NCI-H1417 treated with DMSO at 0.1 percent for 48 hours (cell line): ENCODE measurements around the gene PTTG1IP2.

Source experiments
- DNase-seq: peaks from one replicate; lab custom pipeline; 2025; lab: John Stamatoyannopoulos, UW

PTTG1IP2 gene

DNA sequence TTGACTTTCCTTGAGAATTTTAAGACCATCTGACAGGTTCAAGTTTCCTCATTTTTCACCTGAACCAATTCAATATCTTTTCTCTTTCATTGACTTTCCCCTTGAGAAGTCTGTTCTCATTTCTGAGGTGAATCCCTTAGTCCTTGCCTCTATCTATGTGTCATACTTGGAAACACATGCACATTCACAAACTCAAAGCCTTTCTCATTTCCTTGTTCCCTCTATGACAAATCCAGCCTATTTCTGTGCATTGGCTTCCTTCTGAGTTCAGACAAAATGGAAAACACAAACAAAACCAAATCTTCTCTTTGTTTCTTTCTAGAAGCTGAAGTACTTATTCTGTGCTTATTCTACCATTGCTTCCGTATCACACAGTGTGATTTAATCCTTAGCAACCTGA lies 13.8 kb downstream of the PTTG1IP2 start:
- DNase-seq, result no peak

DNA sequence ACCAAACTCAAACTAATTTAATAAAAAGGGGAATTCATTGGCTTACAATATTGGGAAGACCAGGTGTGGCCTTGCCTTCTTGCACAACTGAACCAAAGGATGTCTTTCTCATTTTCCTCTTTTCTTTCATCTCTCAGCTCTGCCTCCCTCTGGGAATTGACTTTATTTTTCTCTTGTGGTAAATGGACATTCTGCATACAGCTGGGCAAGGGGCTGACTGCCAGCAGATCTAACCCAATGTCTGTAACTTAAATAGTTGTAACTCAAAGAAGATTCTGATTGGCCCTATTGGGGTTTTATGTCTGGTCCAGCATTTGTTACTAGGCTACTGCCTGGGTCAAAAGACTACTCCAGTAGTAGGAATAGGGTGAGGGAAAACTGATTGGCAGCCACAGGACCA lies 15.3 kb downstream of the PTTG1IP2 start:
- no peak for DNase-seq

DNA sequence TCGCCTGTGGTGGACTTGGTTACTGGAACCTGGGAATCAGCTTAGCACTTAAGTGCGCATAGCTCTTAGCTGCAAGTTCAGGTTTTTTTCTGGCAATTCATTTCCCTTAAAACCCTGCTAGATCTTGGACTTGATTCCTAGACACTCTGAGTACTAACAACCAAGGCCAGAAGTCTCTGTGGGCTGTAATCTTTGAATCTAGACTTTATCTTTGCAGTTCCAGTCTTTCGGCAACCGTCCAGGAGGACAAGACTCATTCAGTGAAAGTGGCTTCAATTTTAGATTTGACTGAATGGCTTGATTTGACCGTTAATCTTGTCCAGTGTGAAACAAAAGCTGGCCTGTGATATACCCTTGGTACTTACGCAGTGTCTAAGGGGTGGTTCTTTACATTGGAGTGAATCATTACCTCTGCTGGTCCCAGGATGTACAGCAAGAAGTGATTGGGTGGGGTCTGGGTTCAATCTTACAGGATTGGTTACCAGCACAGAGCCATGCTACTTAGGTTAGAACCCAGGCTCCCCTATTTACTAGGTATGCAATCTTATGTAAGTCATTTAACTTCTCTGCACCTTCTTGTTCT lies 16.4 kb downstream of the PTTG1IP2 start:
- no peak for DNase-seq

DNA sequence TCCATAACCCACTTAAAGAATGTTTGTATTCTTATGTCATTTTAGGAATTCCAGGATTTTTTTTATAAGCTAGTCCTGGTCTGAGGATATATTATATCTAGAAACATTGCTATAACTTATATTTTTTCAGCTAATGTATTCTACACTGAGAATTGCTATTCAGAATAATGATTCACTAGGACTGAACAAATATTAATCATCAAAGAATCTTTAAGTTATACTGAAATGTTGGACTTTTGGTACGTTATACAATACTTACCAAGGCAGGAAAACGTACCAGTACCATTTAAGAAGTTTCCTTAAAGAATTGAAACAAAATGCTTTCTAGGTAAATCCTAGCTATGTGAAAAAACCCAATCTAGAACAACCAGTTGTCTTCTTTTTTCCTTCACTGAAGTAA lies 18.4 kb downstream of the PTTG1IP2 start:
- no peak for DNase-seq

DNA sequence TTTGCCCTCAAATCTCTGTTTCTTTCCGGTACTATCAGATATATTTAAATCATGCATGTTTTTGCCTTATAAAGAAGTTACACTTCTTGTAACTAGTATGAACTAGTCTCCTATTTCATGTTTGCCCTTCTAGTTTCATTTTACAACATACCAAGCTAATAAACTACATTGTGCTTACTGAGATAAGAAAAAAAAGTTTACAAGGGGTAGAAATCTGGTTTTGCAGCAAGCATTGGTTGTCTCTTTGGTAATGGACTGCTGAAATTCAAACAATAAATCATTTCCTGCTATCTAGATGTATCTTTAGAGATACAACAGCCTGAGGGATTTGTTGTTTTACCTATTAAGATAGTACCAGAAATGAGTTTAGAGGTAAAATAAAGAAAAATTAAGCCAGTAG lies 18.8 kb downstream of the PTTG1IP2 start:
- no peak for DNase-seq

DNA sequence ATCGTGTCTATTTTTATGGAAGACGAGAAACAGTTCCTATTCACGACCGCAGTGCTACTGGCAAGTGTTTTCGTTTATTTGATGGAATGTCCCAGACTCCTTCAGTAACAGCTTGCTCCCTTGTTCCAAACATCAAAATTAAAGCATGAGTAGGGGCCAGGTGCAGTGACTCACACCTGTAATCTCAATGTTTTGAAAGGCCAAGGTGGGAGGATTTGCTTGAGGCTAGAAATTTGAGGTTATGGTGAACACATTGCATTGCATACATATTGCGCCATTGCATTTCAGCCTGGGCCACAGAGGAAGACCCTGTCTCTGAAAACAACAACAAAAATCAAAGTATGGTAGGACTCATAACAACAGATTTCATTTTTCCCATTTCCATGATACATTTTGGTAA lies 22.8 kb downstream of the PTTG1IP2 start:
- DNase-seq, result no peak

DNA sequence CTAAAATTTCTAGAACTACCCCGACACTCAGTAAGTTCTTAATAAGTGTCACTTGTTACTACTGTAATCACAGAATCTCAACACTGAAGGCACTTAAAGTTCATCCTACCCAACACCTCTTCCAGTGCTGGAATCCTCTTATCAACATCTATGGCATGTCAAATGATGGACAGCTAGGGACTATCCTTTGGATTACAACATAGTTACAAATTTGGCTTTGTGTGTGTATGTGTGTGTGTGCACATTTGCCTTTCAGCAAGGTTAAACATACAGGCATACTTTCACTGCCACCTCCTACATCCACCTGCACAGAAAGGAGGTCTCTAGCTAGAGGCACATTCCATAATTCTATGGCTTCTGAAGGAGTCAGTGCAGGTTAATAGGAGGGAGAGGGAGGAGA lies 25.8 kb downstream of the PTTG1IP2 start:
- DNase-seq, result no peak

DNA sequence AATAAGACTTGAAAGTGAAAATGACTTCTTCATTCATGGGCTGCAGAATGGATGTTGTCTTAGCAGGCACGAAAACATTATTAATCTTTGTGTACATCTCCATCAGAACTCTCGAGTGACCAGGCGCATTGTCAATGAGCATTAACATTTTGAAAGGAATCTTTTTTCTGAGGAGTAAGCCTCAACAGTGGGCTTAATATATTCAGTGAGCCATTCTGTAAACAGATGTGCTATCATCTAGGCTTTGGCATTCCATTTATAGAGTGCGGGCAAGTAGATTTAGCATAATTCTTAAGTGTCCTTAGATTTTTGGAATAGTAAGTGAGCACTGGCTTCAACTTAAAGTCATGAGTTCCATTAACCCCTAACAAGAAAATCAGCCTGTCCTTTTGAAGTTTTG lies 33.1 kb downstream of the PTTG1IP2 start:
- no peak for DNase-seq

DNA sequence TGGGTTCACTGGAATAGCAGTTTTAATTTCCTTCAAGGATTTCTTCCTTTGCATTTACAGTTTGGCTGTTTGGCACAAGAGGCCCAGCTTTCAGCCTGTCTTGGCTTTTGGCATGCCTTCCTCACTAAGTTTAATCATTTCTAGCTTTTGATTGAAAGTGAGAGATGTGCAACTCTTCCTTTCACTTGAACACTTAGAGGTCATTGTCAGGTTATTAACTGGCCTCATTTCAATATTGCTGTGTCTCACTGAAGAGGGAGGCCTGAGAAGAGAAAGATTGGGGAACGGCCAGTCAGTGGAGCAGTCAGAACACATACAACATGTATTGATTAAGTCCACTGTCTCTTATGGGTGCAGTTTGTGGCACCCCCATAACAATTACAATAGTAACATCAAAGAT lies 33.9 kb downstream of the PTTG1IP2 start:
- DNase-seq, result no peak

DNA sequence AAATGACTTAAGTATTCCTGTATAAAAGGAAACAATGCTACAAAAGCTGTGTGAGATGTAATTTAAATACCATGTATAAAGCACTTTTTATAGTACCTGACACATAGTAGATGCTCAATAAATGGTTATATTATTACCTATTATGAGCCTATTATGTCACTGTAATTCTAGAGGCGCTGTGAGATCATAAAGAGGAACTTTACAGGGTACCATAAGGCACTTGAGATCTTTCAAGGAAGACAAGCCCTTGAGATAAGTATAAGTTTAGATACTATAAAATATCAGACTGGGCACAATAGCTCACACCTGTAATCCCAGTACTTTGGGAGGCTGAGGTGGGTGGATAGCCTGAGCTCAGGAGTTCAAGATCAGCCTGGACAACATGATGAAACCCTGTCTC lies 38.3 kb downstream of the PTTG1IP2 start:
- DNase-seq, result no peak

DNA sequence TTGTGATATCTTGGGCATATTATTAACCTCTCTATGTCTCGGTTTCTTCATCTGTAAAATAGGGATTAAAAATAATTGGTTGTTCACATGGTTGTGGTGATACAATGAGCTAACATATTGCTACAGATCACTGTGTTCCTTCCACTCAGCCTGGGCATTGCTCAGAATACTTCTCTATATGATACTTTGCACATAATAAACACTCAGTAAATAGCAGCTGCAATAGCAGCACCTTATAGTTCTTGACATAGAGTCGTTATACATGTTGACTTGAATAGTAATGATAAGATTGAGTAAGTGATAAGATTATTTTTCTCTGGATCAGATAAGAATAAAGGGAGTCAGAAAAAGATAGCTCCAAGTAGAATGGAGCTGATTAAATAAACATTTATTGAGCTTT lies 42.3 kb downstream of the PTTG1IP2 start:
- DNase-seq, result no peak

DNA sequence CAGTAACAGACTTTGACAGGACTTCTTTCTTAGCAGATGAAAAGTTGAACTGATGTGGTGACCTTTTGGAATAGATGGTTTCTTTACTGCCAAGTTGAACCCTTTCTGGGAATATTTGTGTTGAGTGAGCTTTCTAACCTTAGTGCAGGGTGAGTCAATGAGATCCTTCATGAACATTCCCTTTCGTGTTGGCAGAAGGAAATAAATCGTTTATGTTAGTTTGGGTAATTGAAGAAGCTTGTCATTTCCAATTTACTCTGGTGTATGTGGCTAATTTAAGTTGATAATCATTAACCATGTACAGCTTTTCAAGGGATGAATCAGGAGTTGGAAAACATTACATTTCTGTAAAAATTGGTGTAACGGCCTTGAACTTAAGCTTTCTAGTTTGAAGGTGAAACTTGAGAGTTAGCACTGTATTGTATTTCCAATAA lies 43.4 kb downstream of the PTTG1IP2 start:
- no peak for DNase-seq

DNA sequence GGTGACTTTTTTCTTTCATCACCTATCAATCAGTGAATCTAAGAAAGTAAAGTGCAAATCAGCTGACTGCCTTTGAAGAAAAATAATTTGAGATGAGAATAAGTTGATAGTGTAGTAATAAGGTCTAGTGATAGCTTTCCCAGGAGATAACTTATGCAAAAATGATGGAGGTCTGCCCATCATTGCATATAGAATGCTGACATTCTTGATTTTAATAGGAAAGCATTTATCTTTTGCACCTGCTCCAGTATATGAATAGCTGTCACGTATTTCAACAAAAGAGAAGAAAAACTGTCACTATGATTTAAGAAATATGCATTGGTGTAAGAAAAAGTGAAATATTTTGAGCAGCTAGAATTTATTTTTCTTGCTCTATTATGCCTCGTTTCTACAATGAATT lies 46.8 kb downstream of the PTTG1IP2 start:
- no peak for DNase-seq

DNA sequence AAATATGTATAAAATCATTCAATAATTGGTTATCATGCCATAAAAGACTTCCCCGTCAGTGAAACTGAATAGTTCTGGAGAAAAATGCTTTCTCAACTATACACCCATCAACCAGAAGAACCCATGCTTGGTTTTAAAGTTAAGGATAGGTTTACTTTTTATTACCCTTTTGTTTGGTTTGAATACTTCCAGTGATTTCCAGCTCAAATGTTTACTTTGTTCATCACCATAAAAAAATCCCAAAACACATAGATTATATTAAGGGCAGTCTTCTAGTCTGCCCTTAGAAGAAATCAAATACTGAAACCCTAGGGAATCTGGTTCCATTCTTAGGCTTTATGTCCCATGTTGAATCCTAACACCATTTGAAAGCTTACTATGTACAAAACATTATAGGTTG lies 49.2 kb downstream of the PTTG1IP2 start:
- DNase-seq, result no peak

DNA sequence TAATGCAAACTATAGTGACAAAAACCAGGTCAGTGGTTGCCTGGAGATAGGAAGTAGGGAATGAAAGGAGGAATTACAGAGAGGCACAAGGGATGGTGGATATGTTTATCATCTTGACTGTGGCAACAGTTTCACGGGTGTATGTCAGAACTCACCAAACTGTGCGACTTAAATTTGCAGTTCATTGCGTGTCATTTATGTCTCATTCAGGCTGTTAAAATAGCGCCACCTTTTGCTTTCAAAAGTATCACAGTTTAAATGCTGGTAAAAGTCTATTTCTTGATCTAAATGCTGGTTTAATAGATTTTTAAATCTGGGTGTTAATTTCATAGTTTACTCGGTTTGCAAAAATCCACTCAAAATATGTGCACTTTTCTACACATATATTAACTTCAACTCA lies 51.0 kb downstream of the PTTG1IP2 start:
- DNase-seq, result no peak

DNA sequence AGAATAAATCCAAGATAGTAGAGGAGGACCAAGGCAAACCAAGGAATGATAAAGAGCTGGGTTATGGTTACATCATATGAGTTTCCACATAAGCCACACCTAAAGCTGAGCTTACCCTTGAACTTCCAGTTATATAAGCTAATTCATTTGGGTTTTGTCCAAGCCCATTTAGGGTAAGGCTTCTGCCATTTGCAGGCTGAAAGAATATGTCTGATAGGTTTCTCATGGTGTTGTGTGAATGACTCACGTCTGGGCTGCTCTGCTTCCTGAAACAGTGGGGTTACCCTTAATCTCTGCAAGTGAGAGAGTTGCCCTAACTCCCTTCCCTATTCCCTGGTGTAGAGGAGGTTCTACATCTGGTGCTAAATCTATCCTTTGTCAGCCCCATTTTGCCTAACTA lies 60.8 kb downstream of the PTTG1IP2 start:
- DNase-seq, result no peak

DNA sequence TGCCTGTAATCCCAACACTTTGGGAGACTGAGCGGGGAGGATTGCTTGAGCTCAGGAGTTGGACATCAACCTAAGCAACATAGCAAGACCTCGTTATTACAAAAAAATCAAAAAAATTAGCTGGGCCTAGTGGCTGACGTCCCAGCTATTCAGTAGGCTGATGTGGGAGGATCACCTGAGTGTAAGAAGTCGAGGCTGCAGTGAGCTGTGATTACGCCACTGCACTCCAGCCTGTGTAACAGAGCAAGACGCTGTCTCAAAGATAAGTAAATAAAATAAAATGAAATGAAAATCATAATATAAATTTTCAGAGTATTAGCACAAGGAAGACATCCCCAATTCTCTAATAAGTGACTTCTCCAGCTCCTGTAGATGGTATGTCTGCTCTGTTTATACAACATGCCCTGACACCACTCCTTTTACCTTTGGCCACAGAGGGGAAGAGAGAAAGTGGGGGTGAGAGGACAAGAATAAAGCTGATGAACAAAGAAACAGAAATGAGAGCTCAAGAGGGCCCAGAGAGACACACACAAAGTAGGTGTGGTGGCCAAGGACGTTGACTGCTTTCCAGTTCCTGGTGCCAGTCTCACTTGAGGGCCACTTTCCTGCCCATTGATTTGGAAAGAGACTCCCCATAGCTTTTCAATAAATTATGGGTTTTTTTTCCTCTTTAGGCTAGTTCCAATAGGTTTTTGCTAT lies 62.9 kb downstream of the PTTG1IP2 start:
- no peak for DNase-seq

DNA sequence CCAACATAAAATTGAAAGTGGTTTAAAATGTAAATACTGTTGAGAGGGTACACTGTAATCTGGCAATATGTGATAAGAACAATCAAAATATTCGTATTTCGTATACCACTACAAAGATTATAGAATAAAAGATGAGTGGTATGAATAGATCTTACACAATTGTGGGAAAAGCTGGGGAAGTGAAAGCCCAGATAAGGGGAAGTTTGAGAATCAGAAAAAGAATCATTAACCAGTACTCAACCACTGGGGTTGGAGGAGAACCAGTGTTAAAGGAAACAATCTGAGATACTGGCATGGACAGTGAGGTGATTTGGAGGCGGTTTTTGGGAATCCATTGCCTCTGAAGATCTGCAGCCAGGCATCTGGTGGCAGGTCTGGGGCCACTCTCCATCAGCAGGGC lies 67.0 kb downstream of the PTTG1IP2 start:
- no peak for DNase-seq

DNA sequence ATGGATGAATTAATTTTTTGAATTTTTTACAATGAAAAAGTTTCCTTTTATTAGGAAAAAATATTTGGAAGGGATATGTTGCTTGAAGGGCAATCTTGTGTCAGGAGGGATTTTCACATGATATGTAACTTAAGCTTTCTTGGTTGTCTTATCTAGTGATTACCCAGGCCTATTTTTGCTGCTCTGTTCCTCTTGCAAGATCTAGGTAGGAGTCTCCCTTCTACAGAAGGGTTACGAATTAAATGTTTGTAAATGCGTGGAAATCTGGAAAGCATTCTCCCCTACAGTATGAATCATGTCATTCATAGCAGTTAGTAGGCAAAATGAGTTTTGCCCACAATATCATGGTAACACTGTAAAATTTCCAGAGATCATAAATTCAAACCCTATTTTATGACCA lies 69.0 kb downstream of the PTTG1IP2 start:
- no peak for DNase-seq

DNA sequence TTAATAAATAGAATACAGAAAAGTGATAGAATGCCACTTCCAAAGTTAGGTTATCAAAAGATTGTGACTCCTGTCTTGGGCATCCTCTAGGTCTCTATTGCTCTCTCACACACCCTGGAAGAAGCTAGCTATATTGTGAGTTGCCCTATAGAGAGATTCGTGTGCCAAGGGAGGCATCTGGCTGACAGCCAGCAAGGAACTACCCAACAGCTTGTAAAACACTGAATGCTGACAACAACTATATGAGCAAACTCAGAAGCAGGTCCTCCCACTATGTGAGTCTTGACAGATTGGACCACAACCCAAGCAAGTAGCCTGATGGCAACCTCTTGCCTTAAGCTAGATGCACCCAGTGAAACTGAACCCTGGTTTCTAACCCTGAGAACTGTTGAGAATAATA lies 71.0 kb downstream of the PTTG1IP2 start:
- no peak for DNase-seq

DNA sequence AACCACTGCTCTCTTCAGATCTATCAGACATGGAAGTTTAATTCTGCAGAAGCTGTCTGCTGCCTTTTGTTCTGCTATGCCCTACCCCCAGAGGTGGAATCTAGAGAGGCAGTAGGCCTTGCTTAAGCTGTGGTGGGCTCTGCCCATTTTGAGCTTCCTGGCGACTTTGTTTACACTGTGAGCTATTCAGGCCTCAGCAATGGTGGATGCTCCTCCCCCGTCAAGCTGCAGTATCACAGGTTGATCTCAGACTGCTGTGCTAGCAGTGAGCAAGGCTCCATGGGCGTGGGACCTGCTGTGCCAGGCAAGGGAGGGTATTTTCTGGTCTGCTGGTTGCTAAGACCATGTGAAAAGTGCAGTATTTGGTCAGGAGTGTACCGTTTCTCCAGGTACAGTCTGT lies 81.6 kb downstream of the PTTG1IP2 start:
- DNase-seq, result no peak

DNA sequence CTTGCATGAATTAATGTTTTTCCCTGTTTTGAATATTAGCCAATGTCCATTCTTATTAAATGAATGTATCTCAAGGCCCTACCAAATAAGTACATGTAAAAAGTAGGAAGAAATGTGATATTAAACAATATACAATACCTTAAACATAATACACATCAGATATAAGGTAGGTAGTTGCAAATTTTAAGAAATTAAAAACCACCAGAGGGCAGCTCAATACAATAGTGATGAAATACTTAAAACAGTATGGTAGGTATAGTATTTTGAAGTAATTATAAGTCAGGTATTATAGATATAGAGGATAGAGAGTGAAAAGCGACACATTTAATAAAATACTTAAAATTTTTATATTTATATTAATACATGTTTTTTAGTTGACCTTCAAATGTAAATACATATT lies 83.1 kb downstream of the PTTG1IP2 start:
- no peak for DNase-seq

DNA sequence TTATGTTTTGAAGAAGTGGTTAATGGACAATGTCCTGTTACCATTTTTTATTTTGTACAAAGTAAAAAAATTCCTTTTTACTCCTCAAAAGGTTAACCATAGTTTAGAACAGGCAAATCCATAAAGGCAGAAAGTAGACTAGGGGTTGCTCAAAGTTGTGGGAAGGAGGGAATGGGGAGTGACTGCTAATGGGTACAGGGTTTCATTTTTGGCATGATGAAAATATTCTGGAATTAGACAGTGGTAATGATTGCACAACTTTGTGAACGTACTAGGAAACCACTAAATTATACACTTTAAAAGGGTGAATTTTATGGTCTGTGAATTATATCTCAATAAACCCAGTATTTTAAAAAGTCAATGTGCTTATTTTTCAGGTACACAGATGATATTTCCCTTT lies 91.3 kb downstream of the PTTG1IP2 start:
- no peak for DNase-seq
